ENCODE measurements around the gene METAP1D.

DNA sequence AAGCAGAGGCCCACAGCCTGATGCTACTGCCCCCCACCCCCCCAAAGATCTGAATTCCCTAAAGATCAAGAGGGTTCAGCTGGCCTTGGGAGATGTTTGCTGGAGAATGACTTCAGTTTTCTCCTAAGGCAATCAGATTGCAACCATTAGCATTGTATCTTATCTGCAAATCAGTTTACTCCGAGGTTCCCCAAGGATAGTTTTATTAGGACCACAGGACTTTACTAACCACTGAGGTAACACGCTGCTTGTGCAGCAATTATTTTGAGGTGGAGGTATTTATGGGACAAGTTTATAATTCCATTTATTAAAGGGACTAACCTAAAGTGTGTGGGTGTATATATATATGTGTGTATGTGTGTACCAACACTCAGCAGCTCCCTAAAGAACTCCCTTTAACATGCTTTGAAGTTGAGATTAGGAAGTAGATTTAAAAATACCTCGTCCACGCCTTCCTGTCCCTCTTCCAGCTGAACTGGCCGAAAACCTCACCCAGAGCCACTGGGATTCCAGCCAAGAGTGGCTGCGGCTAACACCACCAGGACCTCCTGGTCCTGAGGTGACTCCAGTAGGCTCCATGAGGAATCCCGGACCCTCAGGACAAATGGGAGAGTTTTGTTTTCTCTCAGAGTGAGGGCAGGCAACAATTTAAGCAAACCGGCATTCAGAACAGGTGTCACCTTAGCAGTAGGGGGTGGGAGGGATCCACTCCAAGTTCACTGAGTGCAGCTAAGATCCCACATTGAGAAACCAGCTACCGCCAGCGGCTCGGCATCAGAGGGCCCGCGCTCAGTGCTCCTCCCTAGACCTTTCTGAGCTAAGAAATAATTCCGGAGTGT is 82.6 kb downstream of the METAP1D start:
- no peak for TF ChIP-seq TEAD4 (IDR thresholded peaks at IDR 0.05)
- no peak for TF ChIP-seq FOXM1 (IDR thresholded peaks at IDR 0.05; ENCODE audit: borderline replicate concordance, low read depth)
- TF ChIP-seq CREB1 (IDR thresholded peaks at IDR 0.05; ENCODE audit: low read depth): no peak
- TF ChIP-seq, protein P1, sequence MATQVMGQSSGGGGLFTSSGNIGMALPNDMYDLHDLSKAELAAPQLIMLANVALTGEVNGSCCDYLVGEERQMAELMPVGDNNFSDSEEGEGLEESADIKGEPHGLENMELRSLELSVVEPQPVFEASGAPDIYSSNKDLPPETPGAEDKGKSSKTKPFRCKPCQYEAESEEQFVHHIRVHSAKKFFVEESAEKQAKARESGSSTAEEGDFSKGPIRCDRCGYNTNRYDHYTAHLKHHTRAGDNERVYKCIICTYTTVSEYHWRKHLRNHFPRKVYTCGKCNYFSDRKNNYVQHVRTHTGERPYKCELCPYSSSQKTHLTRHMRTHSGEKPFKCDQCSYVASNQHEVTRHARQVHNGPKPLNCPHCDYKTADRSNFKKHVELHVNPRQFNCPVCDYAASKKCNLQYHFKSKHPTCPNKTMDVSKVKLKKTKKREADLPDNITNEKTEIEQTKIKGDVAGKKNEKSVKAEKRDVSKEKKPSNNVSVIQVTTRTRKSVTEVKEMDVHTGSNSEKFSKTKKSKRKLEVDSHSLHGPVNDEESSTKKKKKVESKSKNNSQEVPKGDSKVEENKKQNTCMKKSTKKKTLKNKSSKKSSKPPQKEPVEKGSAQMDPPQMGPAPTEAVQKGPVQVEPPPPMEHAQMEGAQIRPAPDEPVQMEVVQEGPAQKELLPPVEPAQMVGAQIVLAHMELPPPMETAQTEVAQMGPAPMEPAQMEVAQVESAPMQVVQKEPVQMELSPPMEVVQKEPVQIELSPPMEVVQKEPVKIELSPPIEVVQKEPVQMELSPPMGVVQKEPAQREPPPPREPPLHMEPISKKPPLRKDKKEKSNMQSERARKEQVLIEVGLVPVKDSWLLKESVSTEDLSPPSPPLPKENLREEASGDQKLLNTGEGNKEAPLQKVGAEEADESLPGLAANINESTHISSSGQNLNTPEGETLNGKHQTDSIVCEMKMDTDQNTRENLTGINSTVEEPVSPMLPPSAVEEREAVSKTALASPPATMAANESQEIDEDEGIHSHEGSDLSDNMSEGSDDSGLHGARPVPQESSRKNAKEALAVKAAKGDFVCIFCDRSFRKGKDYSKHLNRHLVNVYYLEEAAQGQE (IDR thresholded peaks at IDR 0.05; ENCODE audit: low read depth): no peak
- TF ChIP-seq ZBTB7A (IDR thresholded peaks at IDR 0.05; ENCODE audit: low read depth): no peak
- TF ChIP-seq, protein P2, sequence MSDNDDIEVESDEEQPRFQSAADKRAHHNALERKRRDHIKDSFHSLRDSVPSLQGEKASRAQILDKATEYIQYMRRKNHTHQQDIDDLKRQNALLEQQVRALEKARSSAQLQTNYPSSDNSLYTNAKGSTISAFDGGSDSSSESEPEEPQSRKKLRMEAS (IDR thresholded peaks at IDR 0.05): no peak
- no peak for TF ChIP-seq EGR1 (IDR thresholded peaks at IDR 0.05)
- no peak for TF ChIP-seq TAF1 (IDR thresholded peaks at IDR 0.05; ENCODE audit: low read depth)
- TF ChIP-seq EP300 (IDR thresholded peaks at IDR 0.05; ENCODE audit: borderline replicate concordance): no peak
- TF ChIP-seq NFIC (IDR thresholded peaks at IDR 0.05): no peak
